ENCODE data around the gene CAPZA1.

DNA sequence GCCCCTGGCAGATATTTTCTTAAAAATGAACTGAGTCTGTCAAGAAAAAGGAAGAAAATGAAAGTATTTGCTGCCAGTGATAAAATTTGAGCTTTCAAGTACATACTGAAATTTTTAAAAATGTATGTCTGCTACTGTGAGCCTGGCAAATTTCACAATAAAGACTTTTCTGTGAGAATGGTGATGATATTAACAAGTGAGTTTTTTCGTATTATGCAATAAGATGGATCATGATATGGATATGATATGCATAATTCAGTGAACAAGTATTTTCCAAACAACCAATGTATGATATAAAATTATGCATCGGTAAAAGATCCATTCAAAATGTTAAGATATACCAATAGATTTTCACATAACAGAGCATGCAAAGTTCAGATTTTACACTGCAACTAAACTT lies 16.6 kb upstream of the CAPZA1 start:
- TF ChIP-seq, protein P1, sequence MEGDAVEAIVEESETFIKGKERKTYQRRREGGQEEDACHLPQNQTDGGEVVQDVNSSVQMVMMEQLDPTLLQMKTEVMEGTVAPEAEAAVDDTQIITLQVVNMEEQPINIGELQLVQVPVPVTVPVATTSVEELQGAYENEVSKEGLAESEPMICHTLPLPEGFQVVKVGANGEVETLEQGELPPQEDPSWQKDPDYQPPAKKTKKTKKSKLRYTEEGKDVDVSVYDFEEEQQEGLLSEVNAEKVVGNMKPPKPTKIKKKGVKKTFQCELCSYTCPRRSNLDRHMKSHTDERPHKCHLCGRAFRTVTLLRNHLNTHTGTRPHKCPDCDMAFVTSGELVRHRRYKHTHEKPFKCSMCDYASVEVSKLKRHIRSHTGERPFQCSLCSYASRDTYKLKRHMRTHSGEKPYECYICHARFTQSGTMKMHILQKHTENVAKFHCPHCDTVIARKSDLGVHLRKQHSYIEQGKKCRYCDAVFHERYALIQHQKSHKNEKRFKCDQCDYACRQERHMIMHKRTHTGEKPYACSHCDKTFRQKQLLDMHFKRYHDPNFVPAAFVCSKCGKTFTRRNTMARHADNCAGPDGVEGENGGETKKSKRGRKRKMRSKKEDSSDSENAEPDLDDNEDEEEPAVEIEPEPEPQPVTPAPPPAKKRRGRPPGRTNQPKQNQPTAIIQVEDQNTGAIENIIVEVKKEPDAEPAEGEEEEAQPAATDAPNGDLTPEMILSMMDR (IDR thresholded peaks at IDR 0.05; ENCODE audit: poor library complexity), result no peak
- no peak for TF ChIP-seq EZH2 (IDR thresholded peaks at IDR 0.05; ENCODE audit: borderline replicate concordance)

All from hepatocyte (in vitro differentiated cells).